ENCODE measurements around the gene PKP4. TPM values are rescaled to one million over a fixed set of nuclear protein-coding genes. Genes with fewer than 3 reads are reported as not detected.

Gene PKP4
- total RNA-seq, 1 donor from 2014 or later, result 112 TPM

DNA sequence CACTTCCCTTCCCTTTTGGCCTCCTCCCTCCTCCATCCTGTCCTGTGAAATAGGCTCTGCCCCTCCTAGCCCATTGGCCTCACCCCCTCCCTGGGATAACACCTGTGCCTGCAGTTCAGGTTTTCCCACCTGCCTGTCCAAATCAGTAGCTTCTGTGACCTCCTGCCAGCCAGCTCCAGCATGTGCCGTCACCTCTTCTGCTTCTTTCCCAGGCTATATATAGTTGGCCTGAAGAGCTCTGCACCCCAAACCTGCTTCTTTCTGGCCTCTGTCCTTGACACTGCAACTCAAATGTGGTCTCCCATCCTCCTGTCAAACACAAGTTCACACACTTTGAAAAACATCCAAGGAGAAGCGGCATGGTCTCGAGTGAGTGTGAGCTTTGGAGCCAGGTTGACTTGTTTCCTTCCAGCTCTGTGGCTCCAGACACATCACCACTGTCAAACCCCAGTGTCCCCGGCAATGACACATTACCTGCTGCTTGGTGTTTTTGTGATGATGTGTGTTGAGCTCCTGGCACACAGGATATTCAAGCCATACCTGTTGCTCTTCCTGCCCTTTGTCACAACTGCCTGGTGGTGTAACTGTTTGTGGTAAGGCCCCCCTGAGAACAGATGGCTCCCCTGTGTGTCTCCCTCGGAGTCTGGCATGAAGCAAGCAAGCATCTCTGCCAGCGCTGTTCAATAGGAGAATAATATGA, 194.8 kb downstream of the PKP4 start:
- DNase-seq, result no peak

GRCh38 chr2:158655628-158656027, 198.9 kb downstream of the PKP4 start:
- no peak for DNase-seq

GRCh38 chr2:158656492-158657229, 199.9 kb downstream of the PKP4 start:
- DNase-seq, result no peak

- no peak for DNase-seq
These were observed 201.6 kb downstream of the PKP4 start for GRCh38 chr2:158658396-158658795.

DNA sequence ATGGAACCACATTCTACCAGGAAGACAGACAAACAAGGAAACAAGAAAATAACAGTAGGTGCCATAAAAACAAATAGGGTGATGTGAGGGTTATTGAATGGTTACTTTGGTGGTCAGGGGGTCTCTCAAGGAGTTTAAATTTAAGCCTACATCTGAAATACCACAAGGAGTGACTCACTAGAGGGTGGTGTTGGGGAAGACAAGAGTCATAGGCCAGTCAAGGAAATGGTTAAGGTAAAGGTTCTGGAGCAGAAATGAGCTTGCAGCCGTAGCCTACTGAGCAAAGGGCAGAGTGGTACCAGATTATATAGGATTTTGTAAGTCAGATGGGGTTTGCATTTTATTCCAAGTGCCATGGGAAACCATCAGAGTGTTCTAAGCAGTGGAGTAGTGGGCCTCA, 202.7 kb downstream of the PKP4 start:
- no peak for DNase-seq

GRCh38 chr2:158661231-158661630, 204.5 kb downstream of the PKP4 start:
- no peak for DNase-seq

GRCh38 chr2:158662421-158662820, 205.7 kb downstream of the PKP4 start:
- DNase-seq, result no peak

DNA sequence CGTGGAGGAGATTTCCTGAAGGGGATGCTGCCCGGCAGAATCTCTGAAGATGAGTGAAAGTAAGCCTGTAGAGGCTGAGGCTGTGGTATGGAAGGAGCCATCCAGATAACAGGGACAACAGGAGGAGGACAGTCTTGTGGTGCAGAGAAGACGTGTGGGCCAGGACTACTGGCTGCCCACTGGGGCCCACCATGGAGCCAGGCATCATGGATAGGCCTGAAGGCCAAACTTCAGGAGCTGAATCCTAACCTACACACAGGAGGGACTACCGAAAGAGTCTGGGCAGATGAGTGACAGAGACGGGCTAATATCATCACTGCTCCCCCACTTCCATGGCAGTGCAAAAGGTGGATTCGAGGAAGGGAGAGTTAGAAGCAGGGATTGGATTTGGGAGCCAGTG, 207.0 kb downstream of the PKP4 start:
- DNase-seq, result no peak

DNA sequence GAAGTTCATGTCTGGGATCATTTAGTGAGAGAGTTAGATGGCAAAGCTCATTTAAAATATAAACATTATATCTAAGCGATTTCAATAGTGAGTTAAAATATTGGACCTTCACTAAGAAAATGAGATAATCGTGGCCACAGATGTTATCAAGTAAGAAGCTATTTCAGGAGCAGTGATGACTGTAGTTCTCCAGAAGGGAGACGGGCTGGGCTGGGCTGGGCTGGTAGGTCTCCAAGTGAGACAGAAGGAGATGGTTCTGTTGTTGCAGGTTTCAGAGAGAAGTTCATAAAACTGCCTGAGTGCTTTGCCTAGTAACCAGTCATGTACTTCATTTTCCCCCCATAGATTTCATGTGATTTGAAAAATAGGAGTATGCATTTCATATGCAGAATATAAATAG, 208.2 kb downstream of the PKP4 start:
- DNase-seq, result peak; percentile 15

DNA sequence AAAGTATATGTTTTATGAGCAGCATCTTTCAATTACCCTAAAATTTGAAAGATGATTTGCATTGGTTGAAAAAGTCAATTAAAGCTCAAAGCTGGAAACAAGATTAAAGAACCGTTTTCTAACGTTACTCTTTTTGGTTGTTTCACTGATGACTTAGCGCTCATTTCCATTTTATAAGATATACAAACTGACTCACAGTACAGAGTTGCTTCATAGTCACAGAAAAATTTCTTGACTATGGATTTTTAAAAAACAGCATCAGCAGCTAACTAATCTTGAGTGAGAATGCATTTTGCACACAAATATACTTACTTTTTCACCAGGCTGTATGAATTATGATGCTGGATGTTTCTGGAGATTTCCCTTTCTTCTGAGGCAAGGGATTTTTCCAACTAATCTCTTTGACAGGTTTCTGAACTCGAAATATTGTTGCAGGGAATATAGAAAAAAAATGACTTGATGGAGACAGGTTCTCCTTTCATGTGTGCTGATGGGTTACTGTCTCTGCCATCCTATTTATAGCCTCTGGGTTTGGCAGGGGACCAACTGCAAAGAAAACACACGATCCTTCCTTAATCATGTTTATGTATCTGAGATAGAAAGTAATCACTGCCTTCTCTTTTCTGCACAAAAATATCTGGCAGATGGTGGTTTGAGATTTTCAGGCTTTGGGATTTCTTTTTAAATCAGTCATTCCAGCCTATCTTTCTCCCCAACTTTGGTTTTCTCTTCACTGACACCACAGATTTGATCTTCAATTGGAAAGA, 209.0 kb downstream of the PKP4 start:
- DNase-seq, result no peak

DNA sequence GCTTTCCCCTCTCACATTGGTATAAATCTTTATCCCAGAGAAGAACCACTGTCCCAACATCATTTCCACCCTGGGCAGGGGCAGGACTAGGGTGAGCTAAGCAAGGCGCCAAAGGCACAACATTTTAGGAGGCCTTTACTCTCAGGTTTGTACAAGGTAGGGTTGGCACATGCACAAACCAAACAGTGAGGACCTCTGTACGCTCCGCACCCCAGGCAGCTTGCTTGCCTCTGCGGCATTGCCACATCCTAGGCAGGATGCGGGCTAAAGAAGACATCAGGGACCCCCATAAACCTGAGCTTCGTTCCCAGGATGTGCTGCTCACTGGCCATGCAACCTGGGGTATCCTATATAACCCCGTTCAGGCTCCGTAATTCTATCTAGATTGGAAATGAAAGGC, 210.2 kb downstream of the PKP4 start:
- no peak for DNase-seq

DNA sequence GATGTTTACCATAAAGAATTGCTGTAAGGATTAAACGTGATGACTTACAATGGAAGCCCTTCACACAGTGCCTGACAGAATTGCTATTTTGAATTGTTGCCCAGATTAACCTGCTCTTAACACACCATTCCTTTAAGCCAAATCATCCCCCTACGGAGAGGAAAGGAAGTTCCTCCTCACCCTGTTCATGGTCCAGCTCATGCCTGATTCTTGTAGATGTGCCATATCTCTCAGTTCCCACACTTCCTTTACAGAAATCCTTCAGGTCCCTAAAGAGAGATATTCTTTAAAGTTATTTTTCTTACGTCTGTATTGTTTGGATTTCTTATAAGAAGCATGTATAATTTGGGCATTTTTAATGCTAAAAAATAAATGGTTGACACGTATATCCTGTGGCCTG, 210.8 kb downstream of the PKP4 start:
- no peak for DNase-seq

GRCh38 chr2:158668001-158668765, 211.4 kb downstream of the PKP4 start:
- no peak for DNase-seq

GRCh38 chr2:158670292-158670691, 213.5 kb downstream of the PKP4 start:
- DNase-seq, result no peak

- no peak for DNase-seq
These were observed 214.9 kb downstream of the PKP4 start for GRCh38 chr2:158671360-158672245.

DNA sequence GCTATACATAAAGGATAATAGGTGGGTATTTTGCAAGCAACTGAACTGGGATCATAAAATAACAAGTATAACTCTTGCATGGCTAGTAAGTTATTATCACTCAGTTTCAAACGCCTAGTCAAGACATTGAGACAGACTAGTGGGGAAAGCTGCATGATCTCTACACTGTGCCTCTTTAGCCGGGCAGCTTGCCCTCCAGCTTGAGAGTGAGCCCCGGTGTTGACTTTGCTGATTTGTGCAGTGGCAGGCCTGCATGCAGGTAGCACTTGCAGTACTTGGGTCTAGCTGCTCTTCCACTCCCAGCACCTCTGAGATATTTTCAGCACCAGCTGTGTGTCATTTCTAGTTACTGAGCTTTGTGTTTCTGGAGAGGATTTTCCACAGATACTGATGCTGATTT, 219.5 kb downstream of the PKP4 start:
- no peak for DNase-seq

DNA sequence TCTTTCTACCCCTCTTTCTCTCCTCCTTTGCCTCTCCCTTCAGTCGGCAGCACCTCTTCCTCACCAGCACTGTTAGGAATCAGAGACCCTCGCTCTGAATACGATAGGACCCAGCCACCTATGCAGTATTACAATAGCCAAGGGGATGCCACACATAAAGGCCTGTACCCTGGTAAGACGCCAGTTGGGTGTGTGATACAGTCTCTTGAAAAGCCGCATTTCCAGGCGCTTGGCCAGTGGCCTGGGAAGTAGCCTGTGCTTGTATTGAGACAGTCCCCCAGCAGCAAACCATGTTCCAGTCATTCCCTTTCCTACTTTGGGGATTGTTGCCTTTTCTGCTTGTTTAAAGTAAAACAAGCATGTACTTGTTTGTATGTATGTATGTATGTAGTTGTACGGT, 219.9 kb downstream of the PKP4 start:
- no peak for DNase-seq

- DNase-seq, result no peak
These were observed 220.8 kb downstream of the PKP4 start for GRCh38 chr2:158677542-158677941.

- DNase-seq, result no peak
These were observed 225.1 kb downstream of the PKP4 start for GRCh38 chr2:158681816-158682215.

- DNase-seq, result no peak
These were observed 228.9 kb downstream of the PKP4 start for GRCh38 chr2:158685646-158686045.

- peak; percentile 34 for DNase-seq
These were observed 229.5 kb downstream of the PKP4 start for GRCh38 chr2:158686210-158686691.

Data from occipital lobe (tissue), 2 donors.